ENCODE data around the gene NPC1L1.

NPC1L1 gene

DNA sequence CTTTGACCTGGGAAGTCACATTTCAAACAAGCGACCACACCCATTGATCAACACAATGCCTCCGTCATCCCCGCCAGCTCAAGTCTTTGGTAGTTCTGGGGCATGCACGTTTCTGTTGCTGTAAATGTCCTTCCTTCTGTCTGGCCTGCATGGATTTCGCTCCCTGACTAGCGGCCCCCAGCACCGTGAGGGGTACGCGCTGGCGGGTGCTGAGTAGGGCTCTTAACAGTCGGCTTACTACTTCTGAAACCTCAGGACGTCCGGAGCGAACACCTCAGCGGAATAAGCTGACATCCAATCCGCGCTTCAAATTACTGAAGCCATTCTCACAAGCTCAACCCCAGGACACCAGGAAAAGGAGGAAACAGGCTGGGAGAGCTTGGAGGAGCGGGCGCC lies 51.2 kb downstream of the NPC1L1 start:
- H3K4me3 ChIP-seq (ENCODE audit: low read length), result peak overlapping the region; percentile 85
- H3K9ac ChIP-seq (ENCODE audit: low read depth, low read length), result peak overlapping the region; percentile 92
- H3K9me3 ChIP-seq (replicated peaks; ENCODE audit: low read length), result no peaks in the 10 kb centered on the region
- no peaks in the 10 kb centered on the region for H3K27me3 ChIP-seq (ENCODE audit: control insufficient read depth, insufficient read depth, low read length)
- peaks cover 2% of the 10 kb centered on the region for H3K36me3 ChIP-seq (ENCODE audit: insufficient read depth, low read length)
- peak overlapping the region; percentile 78 for H3K4me2 ChIP-seq (ENCODE audit: low read length)
- H3K4me1 ChIP-seq (ENCODE audit: control insufficient read depth, insufficient read depth, low read length), result peaks cover 21% of the 10 kb centered on the region

GRCh38 chr7:44488955-44489354 lies 52.2 kb downstream of the NPC1L1 start:
- no peaks in the 10 kb centered on the region for H3K27me3 ChIP-seq (ENCODE audit: control insufficient read depth, insufficient read depth, low read length)
- H3K9ac ChIP-seq (ENCODE audit: low read depth, low read length), result peak overlapping the region; percentile 92
- H3K4me1 ChIP-seq (ENCODE audit: control insufficient read depth, insufficient read depth, low read length), result peaks cover 21% of the 10 kb centered on the region
- H3K4me3 ChIP-seq (ENCODE audit: low read length), result peak overlapping the region; percentile 85
- no peaks in the 10 kb centered on the region for H3K9me3 ChIP-seq (replicated peaks; ENCODE audit: low read length)
- H3K36me3 ChIP-seq (ENCODE audit: insufficient read depth, low read length), result peaks cover 12% of the 10 kb centered on the region
- H3K4me2 ChIP-seq (ENCODE audit: low read length), result peak overlapping the region; percentile 78

DNA sequence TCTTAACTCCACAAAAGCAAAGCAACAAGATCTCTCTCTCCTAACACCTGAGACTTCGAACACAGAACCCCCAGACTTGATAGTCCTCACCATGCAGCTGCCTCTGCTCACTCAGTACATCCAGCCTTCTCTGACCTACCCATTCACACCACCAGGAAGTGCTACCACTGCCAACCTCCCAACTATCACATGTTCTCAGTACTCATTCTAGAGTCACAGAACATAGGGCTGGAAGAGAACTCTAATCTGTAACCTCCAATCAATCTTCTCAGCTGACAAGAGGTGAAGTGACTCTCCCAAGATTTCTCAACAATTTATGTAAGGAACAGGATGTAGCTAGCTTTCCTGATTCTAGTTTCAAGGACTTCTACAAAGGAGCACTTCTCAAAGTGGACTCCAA lies 54.4 kb downstream of the NPC1L1 start:
- peaks cover 33% of the 10 kb centered on the region for H3K36me3 ChIP-seq (ENCODE audit: insufficient read depth, low read length)
- peaks cover 21% of the 10 kb centered on the region for H3K4me1 ChIP-seq (ENCODE audit: control insufficient read depth, insufficient read depth, low read length)

GRCh38 chr7:44486001-44486400 lies 55.1 kb downstream of the NPC1L1 start:
- no peak overlapping the region for H3K9ac ChIP-seq (ENCODE audit: low read depth, low read length)

More for the DNA sequence above, 54.4 kb downstream of the NPC1L1 start:
- Histone ChIP-seq H3K9me3 (replicated peaks; ENCODE audit: low read length) (no peaks in the 10 kb centered on the region), H3K4me2 (ENCODE audit: low read length) (no peak overlapping the region), H3K27me3 (ENCODE audit: control insufficient read depth, insufficient read depth, low read length) (no peaks in the 10 kb centered on the region), H3K4me3 (ENCODE audit: low read length) (no peak overlapping the region), H3K9ac (ENCODE audit: low read depth, low read length) (no peak overlapping the region)

GRCh38 chr7:44484482-44485313 lies 56.4 kb downstream of the NPC1L1 start:
- Histone ChIP-seq H3K9ac (ENCODE audit: low read depth, low read length) (no peak overlapping the region), H3K27me3 (ENCODE audit: control insufficient read depth, insufficient read depth, low read length) (no peaks in the 10 kb centered on the region), H3K4me1 (ENCODE audit: control insufficient read depth, insufficient read depth, low read length) (peaks cover 18% of the 10 kb centered on the region), H3K4me2 (ENCODE audit: low read length) (no peak overlapping the region), H3K9me3 (replicated peaks; ENCODE audit: low read length) (no peaks in the 10 kb centered on the region), H3K4me3 (ENCODE audit: low read length) (no peak overlapping the region), H3K36me3 (ENCODE audit: insufficient read depth, low read length) (peaks cover 45% of the 10 kb centered on the region)

More at GRCh38 chr7:44486001-44486400, 55.1 kb downstream of the NPC1L1 start:
- H3K4me2 ChIP-seq (ENCODE audit: low read length), result no peak overlapping the region
- no peak overlapping the region for H3K4me3 ChIP-seq (ENCODE audit: low read length)
- H3K4me1 ChIP-seq (ENCODE audit: control insufficient read depth, insufficient read depth, low read length), result peaks cover 18% of the 10 kb centered on the region
- H3K9me3 ChIP-seq (replicated peaks; ENCODE audit: low read length), result no peaks in the 10 kb centered on the region
- peaks cover 40% of the 10 kb centered on the region for H3K36me3 ChIP-seq (ENCODE audit: insufficient read depth, low read length)
- no peaks in the 10 kb centered on the region for H3K27me3 ChIP-seq (ENCODE audit: control insufficient read depth, insufficient read depth, low read length)

DNA sequence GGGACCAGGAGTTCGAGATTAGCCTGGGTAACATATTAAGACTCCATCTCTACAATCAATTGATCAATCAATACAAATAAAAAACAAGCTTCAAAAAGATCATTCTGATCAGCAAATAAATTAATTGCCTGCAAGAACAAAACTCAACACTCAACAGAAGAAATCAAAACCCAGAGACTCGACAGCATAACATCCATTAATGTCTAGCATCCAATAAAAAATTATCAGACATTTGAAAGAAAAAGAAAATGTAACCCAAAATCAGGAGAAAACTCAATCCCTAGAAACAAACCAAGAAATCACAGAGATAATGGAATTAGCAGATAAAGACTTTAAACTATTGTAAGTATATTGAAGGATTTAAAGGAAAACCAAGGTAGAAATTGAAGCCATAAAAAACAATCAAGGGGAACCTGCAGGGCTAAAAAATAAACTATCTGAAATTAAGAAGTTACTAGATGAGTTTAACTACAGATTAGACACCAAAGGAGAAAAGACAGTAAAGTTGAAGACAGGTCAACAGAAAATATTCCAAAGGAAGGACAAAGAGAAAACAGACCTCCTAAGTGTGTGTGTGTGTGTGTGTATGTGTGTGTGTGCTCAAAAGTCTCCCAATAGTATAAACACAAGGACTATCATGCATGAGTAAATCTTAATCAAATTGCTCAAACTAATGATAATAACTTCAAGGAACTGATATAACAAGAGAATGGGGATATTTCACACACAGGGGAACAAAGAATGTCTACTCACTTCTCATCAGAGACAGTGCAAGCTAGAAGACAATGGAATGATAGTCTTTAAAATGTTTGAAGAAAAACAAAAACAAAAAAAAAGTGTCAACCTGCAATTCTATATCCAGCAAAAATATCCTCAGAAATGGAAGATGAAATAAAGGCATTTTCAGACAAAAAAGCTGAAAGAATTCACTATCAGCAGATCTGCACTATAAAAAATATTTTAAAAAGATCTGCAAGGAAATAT lies 58.3 kb downstream of the NPC1L1 start:
- no peaks in the 10 kb centered on the region for H3K27me3 ChIP-seq (ENCODE audit: control insufficient read depth, insufficient read depth, low read length)
- peaks cover 7% of the 10 kb centered on the region for H3K4me1 ChIP-seq (ENCODE audit: control insufficient read depth, insufficient read depth, low read length)
- H3K9me3 ChIP-seq (replicated peaks; ENCODE audit: low read length), result no peaks in the 10 kb centered on the region
- peaks cover 60% of the 10 kb centered on the region for H3K36me3 ChIP-seq (ENCODE audit: insufficient read depth, low read length)
- no peak overlapping the region for H3K4me3 ChIP-seq (ENCODE audit: low read length)
- H3K4me2 ChIP-seq (ENCODE audit: low read length), result no peak overlapping the region
- no peak overlapping the region for H3K9ac ChIP-seq (ENCODE audit: low read depth, low read length)

GRCh38 chr7:44477938-44478337 lies 63.2 kb downstream of the NPC1L1 start:
- peaks cover 52% of the 10 kb centered on the region for H3K36me3 ChIP-seq (ENCODE audit: insufficient read depth, low read length)
- no peak overlapping the region for H3K4me3 ChIP-seq (ENCODE audit: low read length)
- H3K27me3 ChIP-seq (ENCODE audit: control insufficient read depth, insufficient read depth, low read length), result no peaks in the 10 kb centered on the region
- H3K4me2 ChIP-seq (ENCODE audit: low read length), result no peak overlapping the region
- H3K9ac ChIP-seq (ENCODE audit: low read depth, low read length), result no peak overlapping the region
- H3K4me1 ChIP-seq (ENCODE audit: control insufficient read depth, insufficient read depth, low read length), result peaks cover 13% of the 10 kb centered on the region
- no peaks in the 10 kb centered on the region for H3K9me3 ChIP-seq (replicated peaks; ENCODE audit: low read length)

- H3K9me3 ChIP-seq (replicated peaks; ENCODE audit: low read length), result no peaks in the 10 kb centered on the region
- no peak overlapping the region for H3K9ac ChIP-seq (ENCODE audit: low read depth, low read length)
- H3K4me2 ChIP-seq (ENCODE audit: low read length), result no peak overlapping the region
- H3K4me1 ChIP-seq (ENCODE audit: control insufficient read depth, insufficient read depth, low read length), result peaks cover 16% of the 10 kb centered on the region
- no peak overlapping the region for H3K4me3 ChIP-seq (ENCODE audit: low read length)
- no peaks in the 10 kb centered on the region for H3K27me3 ChIP-seq (ENCODE audit: control insufficient read depth, insufficient read depth, low read length)
- H3K36me3 ChIP-seq (ENCODE audit: insufficient read depth, low read length), result peaks cover 46% of the 10 kb centered on the region
Measured at GRCh38 chr7:44477063-44477830, 63.9 kb downstream of the NPC1L1 start.

DNA sequence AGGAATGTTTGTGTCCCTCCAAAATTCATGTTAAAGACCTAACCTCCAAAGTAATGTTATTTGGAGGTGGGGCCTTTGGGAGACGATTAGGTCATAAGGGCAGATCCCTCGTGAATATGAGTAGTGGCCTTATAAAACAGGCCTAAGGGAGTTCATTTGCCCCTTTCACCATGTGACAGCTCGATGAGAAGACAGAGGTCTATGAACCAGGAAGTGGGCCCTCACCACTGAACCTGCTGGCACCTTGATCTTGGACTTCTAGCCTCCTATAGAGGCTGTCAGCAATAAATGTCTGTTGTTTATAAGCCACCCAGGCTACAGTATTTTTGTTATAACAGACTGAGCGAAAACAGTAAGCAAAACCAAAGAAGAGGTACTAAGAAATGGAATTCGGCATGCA lies 64.8 kb downstream of the NPC1L1 start:
- Histone ChIP-seq H3K4me2 (ENCODE audit: low read length) (no peak overlapping the region), H3K9me3 (replicated peaks; ENCODE audit: low read length) (no peaks in the 10 kb centered on the region), H3K27me3 (ENCODE audit: control insufficient read depth, insufficient read depth, low read length) (no peaks in the 10 kb centered on the region), H3K4me3 (ENCODE audit: low read length) (no peak overlapping the region), H3K4me1 (ENCODE audit: control insufficient read depth, insufficient read depth, low read length) (peaks cover 16% of the 10 kb centered on the region), H3K36me3 (ENCODE audit: insufficient read depth, low read length) (peaks cover 43% of the 10 kb centered on the region), H3K9ac (ENCODE audit: low read depth, low read length) (no peak overlapping the region)

GRCh38 chr7:44473295-44473694 lies 67.8 kb downstream of the NPC1L1 start:
- peaks cover 30% of the 10 kb centered on the region for H3K4me1 ChIP-seq (ENCODE audit: control insufficient read depth, insufficient read depth, low read length)
- no peaks in the 10 kb centered on the region for H3K27me3 ChIP-seq (ENCODE audit: control insufficient read depth, insufficient read depth, low read length)
- H3K9ac ChIP-seq (ENCODE audit: low read depth, low read length), result no peak overlapping the region
- H3K9me3 ChIP-seq (replicated peaks; ENCODE audit: low read length), result no peaks in the 10 kb centered on the region
- H3K4me2 ChIP-seq (ENCODE audit: low read length), result no peak overlapping the region
- peaks cover 34% of the 10 kb centered on the region for H3K36me3 ChIP-seq (ENCODE audit: insufficient read depth, low read length)
- H3K4me3 ChIP-seq (ENCODE audit: low read length), result no peak overlapping the region

GRCh38 chr7:44472843-44473242 lies 68.3 kb downstream of the NPC1L1 start:
- Histone ChIP-seq H3K9me3 (replicated peaks; ENCODE audit: low read length) (no peaks in the 10 kb centered on the region), H3K36me3 (ENCODE audit: insufficient read depth, low read length) (peaks cover 34% of the 10 kb centered on the region), H3K4me3 (ENCODE audit: low read length) (no peak overlapping the region), H3K9ac (ENCODE audit: low read depth, low read length) (no peak overlapping the region), H3K27me3 (ENCODE audit: control insufficient read depth, insufficient read depth, low read length) (no peaks in the 10 kb centered on the region), H3K4me1 (ENCODE audit: control insufficient read depth, insufficient read depth, low read length) (peaks cover 30% of the 10 kb centered on the region), H3K4me2 (ENCODE audit: low read length) (no peak overlapping the region)
